H9 (cell line): ENCODE results near the gene BRI3. TPM values are rescaled to one million over a fixed set of nuclear protein-coding genes. Genes with fewer than 3 reads are reported as not detected.

ENCODE experiments used
- DNase-seq: peaks from one replicate; pipeline ENCODE4 v3.0.0-alpha.2; 2017
- H2AFZ ChIP-seq: one replicate; pipeline ENCODE4 v1.6.1; 2013; ENCODE audit warnings: mild to moderate bottlenecking, low read length, control low read depth, moderate library complexity
- H2AK5ac ChIP-seq: 2 replicates; pipeline ENCODE4 v1.6.1; 2013; ENCODE audit warnings: low read length, control low read depth, mixed read lengths; ENCODE audit not compliant: insufficient read length
- H2BK120ac ChIP-seq: one replicate; pipeline ENCODE4 v1.6.1; 2013; ENCODE audit warnings: low read depth, mild to moderate bottlenecking, low read length, control low read depth, inconsistent platforms; ENCODE audit not compliant: poor library complexity, severe bottlenecking
- H2BK12ac ChIP-seq: 2 replicates; pipeline ENCODE4 v1.6.1; 2013; ENCODE audit warnings: low read length, control low read depth, mixed read lengths, low read depth; ENCODE audit not compliant: insufficient read length
- H2BK15ac ChIP-seq: 2 replicates; pipeline ENCODE4 v1.6.1; 2013; ENCODE audit warnings: low read depth, low read length, control low read depth
- H2BK20ac ChIP-seq: one replicate; pipeline ENCODE4 v1.6.1; 2013; ENCODE audit warnings: low read depth, mild to moderate bottlenecking, low read length, control low read depth, inconsistent platforms; ENCODE audit not compliant: poor library complexity, severe bottlenecking
- H2BK5ac ChIP-seq: 2 replicates; pipeline ENCODE4 v1.6.1; 2013; ENCODE audit warnings: low read length, control low read depth, mixed read lengths; ENCODE audit not compliant: insufficient read length
- H3K14ac ChIP-seq: 2 replicates; pipeline ENCODE4 v1.6.1; 2013; ENCODE audit warnings: low read length, control low read depth; ENCODE audit not compliant: insufficient read depth
- H3K18ac ChIP-seq: 2 replicates; pipeline ENCODE4 v1.6.1; 2013; ENCODE audit warnings: low read depth, mild to moderate bottlenecking, mixed read lengths, low read length, control low read depth; ENCODE audit not compliant: insufficient read length
- H3K23ac ChIP-seq: 2 replicates; pipeline ENCODE4 v1.6.1; 2013; ENCODE audit warnings: low read length, control low read depth, mixed read lengths, low read depth; ENCODE audit not compliant: insufficient read length
- H3K23me2 ChIP-seq: 2 replicates; pipeline ENCODE4 v1.6.1; 2013; ENCODE audit warnings: low read depth, mild to moderate bottlenecking, mixed read lengths, low read length, control low read depth; ENCODE audit not compliant: insufficient read length, poor library complexity, severe bottlenecking
- H3K27ac ChIP-seq: 2 replicates; pipeline ENCODE4 v1.5.1; 2013; ENCODE audit warnings: low read length, control low read depth, mixed read lengths, low read depth; ENCODE audit not compliant: insufficient read length
- H3K27me3 ChIP-seq: 2 replicates; pipeline ENCODE4 v1.6.1; 2013; ENCODE audit warnings: low read length, control low read depth, inconsistent platforms; ENCODE audit not compliant: insufficient read depth
- H3K4ac ChIP-seq: 2 replicates; pipeline ENCODE4 v1.6.1; 2013; ENCODE audit warnings: low read depth, mild to moderate bottlenecking, control low read depth, inconsistent platforms, low read length, moderate library complexity
- H3K4me1 ChIP-seq: 2 replicates; pipeline ENCODE4 v1.6.1; 2013; ENCODE audit warnings: low read length, control low read depth, inconsistent platforms; ENCODE audit not compliant: insufficient read depth
- H3K4me2 ChIP-seq: 2 replicates; pipeline ENCODE4 v1.6.1; 2013; ENCODE audit warnings: low read length, control low read depth, mixed read lengths; ENCODE audit not compliant: insufficient read length, insufficient read depth
- H3K56ac ChIP-seq: 2 replicates; pipeline ENCODE4 v1.6.1; 2013; ENCODE audit warnings: low read depth, mild to moderate bottlenecking, mixed read lengths, low read length, control low read depth; ENCODE audit not compliant: insufficient read length
- H3K79me1 ChIP-seq: 2 replicates; pipeline ENCODE4 v1.6.1; 2013; ENCODE audit warnings: low read depth, mild to moderate bottlenecking, moderate library complexity, low read length, control low read depth, inconsistent platforms; ENCODE audit not compliant: insufficient read depth, poor library complexity, severe bottlenecking
- H3K79me2 ChIP-seq: 2 replicates; pipeline ENCODE4 v1.6.1; 2013; ENCODE audit warnings: low read length, control low read depth, inconsistent platforms; ENCODE audit not compliant: insufficient read depth
- H3K9ac ChIP-seq: 2 replicates; pipeline ENCODE4 v1.6.1; 2013; ENCODE audit warnings: low read length, control low read depth, mixed read lengths; ENCODE audit not compliant: insufficient read length; ENCODE audit errors: extremely low read depth
- H3K9me3 ChIP-seq: one replicate; pipeline ENCODE4 v1.6.1; 2013; ENCODE audit warnings: low read depth, low read length, inconsistent platforms; ENCODE audit not compliant: control insufficient read depth
- H3T11ph ChIP-seq: one replicate; pipeline ENCODE4 v1.6.1; 2013; ENCODE audit warnings: mild to moderate bottlenecking, low read length, control low read depth, inconsistent platforms
- H4K20me1 ChIP-seq: one replicate; pipeline ENCODE4 v1.6.1; 2013; ENCODE audit not compliant: control insufficient read depth, insufficient read length, insufficient read depth
- H4K5ac ChIP-seq: 2 replicates; pipeline ENCODE4 v1.6.1; 2013; ENCODE audit warnings: low read depth, mild to moderate bottlenecking, mixed read lengths, low read length, control low read depth; ENCODE audit not compliant: insufficient read length
- H4K8ac ChIP-seq: replicated peaks from 2 replicates; pipeline ENCODE4 v1.6.1; 2013; ENCODE audit warnings: low read length, control low read depth, mixed read lengths, low read depth; ENCODE audit not compliant: insufficient read length
- H4K91ac ChIP-seq: 2 replicates; pipeline ENCODE4 v1.6.1; 2013; ENCODE audit warnings: low read depth, mild to moderate bottlenecking, moderate library complexity, mixed read lengths, low read length, control low read depth; ENCODE audit not compliant: insufficient read length
- H3K27ac Mint-ChIP-seq, 3 experiments: 2 replicates in 2 of 3; 3 replicates in 1 of 3; pipeline ENCODE4 v1.8.0; 2020 to 2021; ENCODE audit warnings: mixed read lengths in 3 of 3, mild to moderate bottlenecking in 1 of 3, moderate library complexity in 1 of 3
- H3K27me3 Mint-ChIP-seq: 2 replicates; pipeline ENCODE4 v1.8.0; 2021; ENCODE audit warnings: low read depth, mild to moderate bottlenecking, moderate library complexity, mixed read lengths
- H3K36me3 Mint-ChIP-seq, 3 experiments: 2 replicates in 2 of 3; 3 replicates in 1 of 3; pipeline ENCODE4 v1.8.0; 2020 to 2021; ENCODE audit warnings: low read depth in 3 of 3, mixed read lengths in 3 of 3; ENCODE audit not compliant: insufficient read depth in 1 of 3
- H3K4me1 Mint-ChIP-seq, 2 experiments: 2 replicates each; pipeline ENCODE4 v1.8.0; 2020; ENCODE audit warnings: mixed read lengths in 2 of 2
- H3K4me3 Mint-ChIP-seq, 2 experiments: 2 replicates in 1 of 2; 3 replicates in 1 of 2; pipeline ENCODE4 v1.8.0; 2020 to 2021; ENCODE audit warnings: mild to moderate bottlenecking in 2 of 2, mixed read lengths in 2 of 2, moderate library complexity in 1 of 2
- H3K9me3 Mint-ChIP-seq, 2 experiments: 2 replicates in 1 of 2; 3 replicates in 1 of 2; pipeline ENCODE4 v1.8.0; 2020; ENCODE audit warnings: mild to moderate bottlenecking in 2 of 2, mixed read lengths in 2 of 2, moderate library complexity in 1 of 2
- WGBS: extraction: QIAGEN DNeasy Blood & Tissue Kit; methylation state at CpG from one replicate; pipeline ENCODE4 v1.1.7; 2013; ENCODE audit warnings: missing lambda C conversion rate, low lambda C conversion rate, mixed read lengths; ENCODE audit not compliant: insufficient read length; ENCODE audit errors: extremely low coverage; 5-methylcytosine and 5-hydroxymethylcytosine counted together
- total RNA-seq: library from RNA; stranded (reverse); gene quantifications from 2 replicates; pipeline ENCODE4 v1.2.1, GENCODE V29; 2021
- TF ChIP-seq, protein P1 (sequence below): fragments of 200-600 bp; sonication (generic); conservative IDR thresholded peaks from 3 replicates; pipeline ENCODE4 v1.8.0; 2021; ENCODE audit warnings: antibody characterized with exemption, mild to moderate bottlenecking

BRI3 gene
- total RNA-seq, 1 experiment from 2014 or later: 102 TPM

DNA sequence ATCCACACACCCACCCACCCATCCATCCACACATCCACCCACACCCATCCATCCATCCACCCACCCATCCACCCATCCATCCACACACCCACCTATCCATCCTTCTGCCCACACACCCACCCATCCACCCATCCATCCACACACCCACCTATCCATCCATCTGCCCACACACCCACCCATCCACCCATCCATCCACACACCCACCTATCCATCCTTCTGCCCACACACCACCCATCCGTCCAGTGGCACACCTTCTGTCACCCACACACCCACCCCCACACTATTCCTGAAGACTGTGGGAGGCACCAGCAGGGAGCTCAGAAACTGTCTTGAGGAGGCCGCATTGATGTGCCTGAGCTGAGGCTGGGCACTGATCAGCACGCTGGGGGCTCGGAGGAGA lies 38.6 kb upstream of the BRI3 start:
- H2AFZ ChIP-seq: no peak overlapping the region
- no peaks in the 10 kb centered on the region for H3K79me1 ChIP-seq
- H3K79me2 ChIP-seq: no peaks in the 10 kb centered on the region
- no peaks in the 10 kb centered on the region for H3K9me3 ChIP-seq
- H3K4me1 ChIP-seq: no peaks in the 10 kb centered on the region
- TF ChIP-seq, protein P1, sequence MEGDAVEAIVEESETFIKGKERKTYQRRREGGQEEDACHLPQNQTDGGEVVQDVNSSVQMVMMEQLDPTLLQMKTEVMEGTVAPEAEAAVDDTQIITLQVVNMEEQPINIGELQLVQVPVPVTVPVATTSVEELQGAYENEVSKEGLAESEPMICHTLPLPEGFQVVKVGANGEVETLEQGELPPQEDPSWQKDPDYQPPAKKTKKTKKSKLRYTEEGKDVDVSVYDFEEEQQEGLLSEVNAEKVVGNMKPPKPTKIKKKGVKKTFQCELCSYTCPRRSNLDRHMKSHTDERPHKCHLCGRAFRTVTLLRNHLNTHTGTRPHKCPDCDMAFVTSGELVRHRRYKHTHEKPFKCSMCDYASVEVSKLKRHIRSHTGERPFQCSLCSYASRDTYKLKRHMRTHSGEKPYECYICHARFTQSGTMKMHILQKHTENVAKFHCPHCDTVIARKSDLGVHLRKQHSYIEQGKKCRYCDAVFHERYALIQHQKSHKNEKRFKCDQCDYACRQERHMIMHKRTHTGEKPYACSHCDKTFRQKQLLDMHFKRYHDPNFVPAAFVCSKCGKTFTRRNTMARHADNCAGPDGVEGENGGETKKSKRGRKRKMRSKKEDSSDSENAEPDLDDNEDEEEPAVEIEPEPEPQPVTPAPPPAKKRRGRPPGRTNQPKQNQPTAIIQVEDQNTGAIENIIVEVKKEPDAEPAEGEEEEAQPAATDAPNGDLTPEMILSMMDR: no peak
- H3K27ac Mint-ChIP-seq: no peak overlapping the region
- H3K9ac ChIP-seq: no peak overlapping the region
- H3K18ac ChIP-seq: no peak overlapping the region
- no peaks in the 10 kb centered on the region for H4K20me1 ChIP-seq
- no peaks in the 10 kb centered on the region for H3K23me2 ChIP-seq
- no peak overlapping the region for H3K14ac ChIP-seq
- H2BK5ac ChIP-seq: no peak overlapping the region
- no peaks in the 10 kb centered on the region for H3K27me3 Mint-ChIP-seq
- no peak overlapping the region for H4K5ac ChIP-seq
- H3K56ac ChIP-seq: no peak overlapping the region
- H2BK12ac ChIP-seq: no peak overlapping the region
- no peak overlapping the region for H3T11ph ChIP-seq
- H3K4ac ChIP-seq: no peak overlapping the region
- no peak overlapping the region for H3K4me3 Mint-ChIP-seq
- H3K27ac ChIP-seq: no peak overlapping the region
- peaks cover 0 to 13% of the 10 kb centered on the region in 2 experiments; a peak in 3 of 4 replicates for H3K4me1 Mint-ChIP-seq
- no peak overlapping the region for H3K4me2 ChIP-seq
- no peak overlapping the region for H4K8ac ChIP-seq
- no CpG with 5 or more reads among the region's 4 CpGs for WGBS
- H4K91ac ChIP-seq: no peak overlapping the region
- no peak overlapping the region for H2BK20ac ChIP-seq
- peaks cover 0 to 3% (median 2%) of the 10 kb centered on the region in 3 experiments; a peak in 1 of 7 replicates for H3K36me3 Mint-ChIP-seq
- H2BK120ac ChIP-seq: no peak overlapping the region
- DNase-seq: no peak
- no peaks in the 10 kb centered on the region for H3K9me3 Mint-ChIP-seq
- H3K23ac ChIP-seq: no peak overlapping the region
- no peak overlapping the region for H2BK15ac ChIP-seq
- no peak overlapping the region for H2AK5ac ChIP-seq
- no peaks in the 10 kb centered on the region for H3K27me3 ChIP-seq
